ENCODE data around the gene PGD.
"Not testable (repeated sequence)": the region's sequence is repeated elsewhere in the genome, so short reads cannot be mapped to it uniquely, and the experiment has no call there.

The PGD gene

DNA sequence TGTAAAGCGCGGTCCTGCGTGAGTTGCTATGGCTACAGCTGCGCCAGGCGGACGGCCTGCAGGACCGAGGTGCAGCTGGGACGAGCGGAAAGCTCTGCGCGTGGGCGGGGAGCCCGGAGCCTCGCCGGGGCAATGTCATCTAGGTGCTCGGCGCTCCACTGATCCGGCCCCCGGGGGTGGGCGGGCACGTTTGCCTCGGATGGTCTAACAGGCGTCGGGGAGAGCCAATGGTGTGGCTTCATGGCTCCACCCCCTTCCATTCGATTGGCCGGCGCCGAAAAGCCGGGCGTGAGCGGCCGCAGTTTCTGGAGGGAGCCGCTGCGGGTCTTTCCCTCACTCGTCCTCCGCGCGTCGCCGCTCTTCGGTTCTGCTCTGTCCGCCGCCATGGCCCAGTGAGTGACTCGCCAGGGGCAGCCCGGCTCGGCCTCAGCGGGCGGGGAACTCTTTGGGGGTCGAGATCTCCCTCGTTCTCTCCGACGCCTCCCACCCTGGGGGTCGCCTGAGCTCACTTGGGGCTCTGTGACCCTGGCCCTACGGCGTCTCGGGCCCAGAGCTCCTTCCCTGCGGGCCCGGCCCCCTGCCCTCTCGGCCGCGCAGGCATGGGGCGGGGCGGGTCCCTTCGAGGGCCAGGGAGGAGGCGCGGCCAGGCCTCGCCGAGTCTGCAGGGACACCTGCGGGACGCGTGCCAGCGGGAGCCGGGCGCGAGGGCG lies at the start of gene PGD:
TSS of gene PGD (plus strand) at position 331 of the 710 bp plus-strand sequence. CDS start at position 385, 54 bp downstream.
- Histone ChIP-seq H3K4me1 (ENCODE audit: control insufficient read depth in 5 of 5, insufficient read depth in 5 of 5, low read length in 5 of 5) (peaks cover 0 to 27% (median 23%) of the 10 kb centered on the region in 5 donors), H3K4me3 (ENCODE audit: low read depth in 1 of 5, low read length in 5 of 5) (peak within 1 kb of the TSS; percentile 85 to 97 (median 93)), H3K9me3 (ENCODE audit: control insufficient read depth in 5 of 5, low read length in 5 of 5) (peaks cover 0 to 4% (median 0%) of the 10 kb centered on the region in 5 donors), H3K9ac (ENCODE audit: low read length in 5 of 5) (peak within 1 kb of the TSS; percentile 79 to 94 (median 85)), H3K36me3 (ENCODE audit: control insufficient read depth in 5 of 5, insufficient read depth in 5 of 5, low read length in 5 of 5) (peaks cover 8 to 14% (median 12%) of the 10 kb centered on the region in 5 donors), H3K27me3 (ENCODE audit: control insufficient read depth in 5 of 5, insufficient read depth in 4 of 5, low read length in 5 of 5) (no peaks in the 10 kb centered on the region), H3K27ac (ENCODE audit: low read depth, low read length) (peak within 1 kb of the TSS; percentile 92)

DNA sequence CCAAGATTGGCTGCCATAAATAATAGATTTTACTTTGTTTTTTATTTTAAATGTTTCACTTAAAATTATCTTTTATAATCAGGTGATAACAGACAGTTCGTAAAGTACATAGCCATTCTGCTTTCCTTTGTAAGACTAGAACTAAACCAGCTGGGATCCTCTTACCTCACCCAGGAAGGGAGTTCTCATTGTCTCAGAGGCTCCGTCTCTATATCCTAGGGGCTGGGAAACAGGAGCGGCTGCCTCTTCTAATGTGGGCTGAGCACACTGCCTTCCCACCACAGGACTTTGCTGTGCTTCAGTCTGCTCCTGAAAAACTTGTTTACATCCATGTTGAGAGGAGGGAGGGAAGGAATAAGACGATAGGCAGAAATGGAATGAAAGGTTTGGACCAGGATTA lies 45.6 kb upstream of the PGD start:
- Histone ChIP-seq H3K27me3 (ENCODE audit: control insufficient read depth in 5 of 5, insufficient read depth in 4 of 5, low read length in 5 of 5) (no peaks in the 10 kb centered on the region), H3K9ac (ENCODE audit: low read length in 5 of 5) (no peak overlapping the region), H3K9me3 (ENCODE audit: control insufficient read depth in 5 of 5, low read length in 5 of 5) (no peaks in the 10 kb centered on the region), H3K4me1 (ENCODE audit: control insufficient read depth in 5 of 5, insufficient read depth in 5 of 5, low read length in 5 of 5) (no peaks in the 10 kb centered on the region), H3K36me3 (ENCODE audit: control insufficient read depth in 5 of 5, insufficient read depth in 5 of 5, low read length in 5 of 5) (peaks cover 33 to 59% (median 42%) of the 10 kb centered on the region in 5 donors), H3K27ac (ENCODE audit: low read depth, low read length) (no peak overlapping the region), H3K4me3 (ENCODE audit: low read depth in 1 of 5, low read length in 5 of 5) (no peak overlapping the region)

DNA sequence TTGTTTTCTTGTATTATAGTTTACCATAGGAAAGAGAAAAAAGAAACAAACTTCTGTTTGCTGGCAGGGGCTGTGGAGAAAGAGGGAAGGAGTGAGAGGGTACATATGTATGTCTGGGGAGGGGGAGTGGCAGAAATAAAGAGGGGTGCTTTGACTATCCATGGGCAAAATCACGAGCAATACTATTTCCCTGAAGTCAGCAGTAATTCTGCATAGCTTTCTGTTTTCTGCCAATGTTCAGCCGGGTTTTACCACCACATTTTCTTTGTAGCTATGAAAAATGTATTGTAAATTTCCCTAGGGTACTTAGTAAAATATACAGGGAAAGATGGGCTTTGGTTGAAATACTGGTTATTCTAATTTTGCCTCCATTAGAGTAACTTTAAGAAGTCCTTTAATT lies 45.2 kb upstream of the PGD start:
- Histone ChIP-seq H3K9ac (ENCODE audit: low read length in 5 of 5) (no peak overlapping the region), H3K36me3 (ENCODE audit: control insufficient read depth in 5 of 5, insufficient read depth in 5 of 5, low read length in 5 of 5) (peaks cover 29 to 55% (median 38%) of the 10 kb centered on the region in 5 donors), H3K9me3 (ENCODE audit: control insufficient read depth in 5 of 5, low read length in 5 of 5) (no peaks in the 10 kb centered on the region), H3K4me3 (ENCODE audit: low read depth in 1 of 5, low read length in 5 of 5) (no peak overlapping the region), H3K4me1 (ENCODE audit: control insufficient read depth in 5 of 5, insufficient read depth in 5 of 5, low read length in 5 of 5) (no peaks in the 10 kb centered on the region), H3K27me3 (ENCODE audit: control insufficient read depth in 5 of 5, insufficient read depth in 4 of 5, low read length in 5 of 5) (no peaks in the 10 kb centered on the region), H3K27ac (ENCODE audit: low read depth, low read length) (no peak overlapping the region)

DNA sequence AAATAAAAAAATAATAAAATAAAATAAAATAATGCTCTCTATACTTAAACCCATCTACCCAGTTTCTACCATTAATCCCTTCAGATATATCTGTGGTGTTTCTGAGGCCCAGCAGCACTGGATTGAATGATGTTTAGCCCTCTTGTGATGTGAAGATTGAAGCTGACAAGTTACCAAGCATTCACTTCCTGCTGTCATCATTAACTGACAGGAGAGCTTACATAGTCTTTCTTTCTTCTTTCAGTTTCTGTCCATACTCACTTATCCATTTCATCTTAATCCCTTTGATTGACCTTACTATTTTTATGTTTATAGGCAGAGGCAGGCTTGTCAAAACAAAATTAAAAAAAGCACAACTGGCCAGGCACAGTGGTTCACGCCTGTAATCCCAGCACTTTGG lies 38.8 kb upstream of the PGD start:
- H3K9me3 ChIP-seq (ENCODE audit: control insufficient read depth in 5 of 5, low read length in 5 of 5): no peaks in the 10 kb centered on the region
- H3K27ac ChIP-seq (ENCODE audit: low read depth, low read length): no peak overlapping the region
- no peak overlapping the region for H3K9ac ChIP-seq (ENCODE audit: low read length in 5 of 5)
- H3K4me1 ChIP-seq (ENCODE audit: control insufficient read depth in 5 of 5, insufficient read depth in 5 of 5, low read length in 5 of 5): no peaks in the 10 kb centered on the region
- peaks cover 30 to 46% (median 34%) of the 10 kb centered on the region in 5 donors for H3K36me3 ChIP-seq (ENCODE audit: control insufficient read depth in 5 of 5, insufficient read depth in 5 of 5, low read length in 5 of 5)
- no peaks in the 10 kb centered on the region for H3K27me3 ChIP-seq (ENCODE audit: control insufficient read depth in 5 of 5, insufficient read depth in 4 of 5, low read length in 5 of 5)
- H3K4me3 ChIP-seq (ENCODE audit: low read depth in 1 of 5, low read length in 5 of 5): no peak overlapping the region

DNA sequence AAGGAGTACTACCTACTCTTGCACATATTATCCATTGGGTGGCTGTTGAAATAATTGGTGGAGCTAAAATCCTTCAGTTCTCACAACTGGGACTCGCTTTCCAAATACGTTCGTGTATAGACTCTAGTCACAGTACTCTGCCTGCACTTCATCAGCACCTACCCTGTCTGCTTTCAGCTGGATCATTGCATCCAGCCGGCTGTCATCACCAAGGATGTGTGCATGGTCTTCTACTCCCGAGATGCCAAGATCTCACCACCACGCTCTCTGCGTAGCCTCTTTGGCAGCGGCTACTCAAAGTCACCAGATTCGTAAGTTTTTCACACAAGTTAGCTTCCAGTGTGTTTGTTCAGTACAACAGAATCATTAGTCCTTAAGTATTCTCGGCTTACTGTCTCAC lies 37.3 kb upstream of the PGD start:
- no peak overlapping the region for H3K27ac ChIP-seq (ENCODE audit: low read depth, low read length)

DNA sequence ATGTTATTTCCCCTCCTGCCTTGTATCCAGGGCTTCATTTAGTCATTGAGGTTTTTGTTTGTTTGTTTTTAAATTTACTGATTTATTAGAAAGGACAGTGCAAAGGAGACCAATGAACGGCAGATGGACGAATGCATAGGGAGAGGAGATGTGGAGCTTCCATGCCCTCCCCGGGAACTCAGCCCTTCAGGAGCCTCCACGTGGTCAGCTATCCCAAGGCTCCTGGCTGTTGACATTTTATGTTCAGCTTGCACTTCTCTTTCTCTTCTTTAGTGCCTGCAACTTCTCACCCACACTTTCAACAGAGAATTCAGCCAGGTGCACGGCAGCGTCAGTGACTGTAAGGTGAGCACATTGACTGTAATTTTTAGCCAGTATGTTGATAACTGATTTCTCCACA lies 30.7 kb upstream of the PGD start:
- no peak overlapping the region for H3K4me3 ChIP-seq (ENCODE audit: low read depth in 1 of 5, low read length in 5 of 5)
- H3K4me1 ChIP-seq (ENCODE audit: control insufficient read depth in 5 of 5, insufficient read depth in 5 of 5, low read length in 5 of 5): no peaks in the 10 kb centered on the region
- H3K36me3 ChIP-seq (ENCODE audit: control insufficient read depth in 5 of 5, insufficient read depth in 5 of 5, low read length in 5 of 5): peaks cover 22 to 68% (median 52%) of the 10 kb centered on the region in 5 donors
- no peak overlapping the region for H3K9ac ChIP-seq (ENCODE audit: low read length in 5 of 5)
- no peak overlapping the region for H3K27ac ChIP-seq (ENCODE audit: low read depth, low read length)
- H3K27me3 ChIP-seq (ENCODE audit: control insufficient read depth in 5 of 5, insufficient read depth in 4 of 5, low read length in 5 of 5): no peaks in the 10 kb centered on the region
- H3K9me3 ChIP-seq (ENCODE audit: control insufficient read depth in 5 of 5, low read length in 5 of 5): no peaks in the 10 kb centered on the region

More for the DNA sequence above, 37.3 kb upstream of the PGD start:
- H3K4me1 ChIP-seq (ENCODE audit: control insufficient read depth in 5 of 5, insufficient read depth in 5 of 5, low read length in 5 of 5): no peaks in the 10 kb centered on the region
- H3K9ac ChIP-seq (ENCODE audit: low read length in 5 of 5): no peak overlapping the region
- H3K9me3 ChIP-seq (ENCODE audit: control insufficient read depth in 5 of 5, low read length in 5 of 5): no peaks in the 10 kb centered on the region
- no peak overlapping the region for H3K4me3 ChIP-seq (ENCODE audit: low read depth in 1 of 5, low read length in 5 of 5)
- peaks cover 28 to 60% (median 45%) of the 10 kb centered on the region in 5 donors for H3K36me3 ChIP-seq (ENCODE audit: control insufficient read depth in 5 of 5, insufficient read depth in 5 of 5, low read length in 5 of 5)
- H3K27me3 ChIP-seq (ENCODE audit: control insufficient read depth in 5 of 5, insufficient read depth in 4 of 5, low read length in 5 of 5): no peaks in the 10 kb centered on the region

DNA sequence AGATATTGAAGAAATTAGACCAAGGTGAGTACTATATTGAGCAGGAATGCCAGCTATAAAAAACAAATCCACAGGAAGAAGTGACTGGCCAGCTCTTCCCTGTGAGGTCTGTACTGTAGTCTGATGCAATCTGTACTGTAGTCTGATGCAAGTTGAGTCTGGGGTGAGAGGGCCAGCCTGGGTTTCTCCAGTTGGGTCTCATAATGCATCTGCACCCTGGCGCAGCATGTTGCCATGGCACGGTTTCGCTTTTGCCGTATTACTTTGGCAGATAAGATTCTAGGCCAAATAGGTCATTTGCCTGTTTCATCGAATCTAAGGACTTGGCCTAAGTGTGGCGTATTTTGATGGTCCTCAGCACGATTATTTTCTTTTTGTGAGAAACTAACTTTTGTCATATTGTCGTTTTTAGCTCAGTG lies 24.4 kb upstream of the PGD start:
- H3K27ac ChIP-seq (ENCODE audit: low read depth, low read length): no peak overlapping the region
- no peaks in the 10 kb centered on the region for H3K27me3 ChIP-seq (ENCODE audit: control insufficient read depth in 5 of 5, insufficient read depth in 4 of 5, low read length in 5 of 5)
- H3K4me3 ChIP-seq (ENCODE audit: low read depth in 1 of 5, low read length in 5 of 5): no peak overlapping the region
- no peaks in the 10 kb centered on the region for H3K9me3 ChIP-seq (ENCODE audit: control insufficient read depth in 5 of 5, low read length in 5 of 5)
- peaks cover 18 to 77% (median 60%) of the 10 kb centered on the region in 5 donors for H3K36me3 ChIP-seq (ENCODE audit: control insufficient read depth in 5 of 5, insufficient read depth in 5 of 5, low read length in 5 of 5)
- no peak overlapping the region for H3K9ac ChIP-seq (ENCODE audit: low read length in 5 of 5)
- H3K4me1 ChIP-seq (ENCODE audit: control insufficient read depth in 5 of 5, insufficient read depth in 5 of 5, low read length in 5 of 5): peaks cover 0 to 12% (median 3%) of the 10 kb centered on the region in 5 donors

DNA sequence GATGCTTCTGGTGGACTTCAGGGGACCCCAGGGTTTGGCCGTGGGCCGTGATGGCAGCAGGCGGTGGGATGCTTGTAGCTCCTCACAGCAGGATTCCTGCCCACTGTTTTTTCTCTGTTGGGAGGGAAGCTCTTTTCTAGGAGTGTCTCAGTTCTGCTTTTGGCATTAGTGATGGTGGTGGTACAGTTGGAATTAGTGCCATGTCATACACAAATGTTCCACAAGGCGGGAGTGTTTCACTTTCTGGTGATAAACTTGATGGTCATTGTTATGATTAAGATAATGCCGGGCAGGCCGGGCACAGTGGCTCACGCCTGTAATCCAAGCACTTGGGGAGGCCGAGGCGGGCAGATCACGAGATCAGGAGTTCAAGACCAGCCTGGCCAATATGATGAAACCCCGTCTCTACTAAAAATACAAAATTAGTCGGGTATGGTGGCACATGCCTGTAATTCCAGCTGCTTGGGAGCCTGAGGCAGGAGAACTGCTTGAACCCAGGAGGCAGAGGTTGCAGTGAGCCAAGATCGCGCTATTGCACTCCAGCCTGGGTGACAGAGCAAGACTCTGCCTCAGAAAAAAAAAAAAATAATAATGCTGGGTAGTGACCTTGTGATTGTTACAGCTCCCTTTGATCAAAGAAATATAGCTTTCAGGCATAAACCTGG lies 21.4 kb upstream of the PGD start:
- not testable (repeated sequence) for H3K9ac ChIP-seq (ENCODE audit: low read length in 5 of 5); H3K4me3 ChIP-seq (ENCODE audit: low read depth in 1 of 5, low read length in 5 of 5); H3K9me3 ChIP-seq (ENCODE audit: control insufficient read depth in 5 of 5, low read length in 5 of 5); H3K27me3 ChIP-seq (ENCODE audit: control insufficient read depth in 5 of 5, insufficient read depth in 4 of 5, low read length in 5 of 5)
- Histone ChIP-seq H3K36me3 (ENCODE audit: control insufficient read depth in 5 of 5, insufficient read depth in 5 of 5, low read length in 5 of 5) (peaks cover 8 to 59% (median 44%) of the 10 kb centered on the region in 5 donors), H3K27ac (ENCODE audit: low read depth, low read length) (peak overlapping the region; percentile 23), H3K4me1 (ENCODE audit: control insufficient read depth in 5 of 5, insufficient read depth in 5 of 5, low read length in 5 of 5) (peaks cover 0 to 14% (median 9%) of the 10 kb centered on the region in 5 donors)

DNA sequence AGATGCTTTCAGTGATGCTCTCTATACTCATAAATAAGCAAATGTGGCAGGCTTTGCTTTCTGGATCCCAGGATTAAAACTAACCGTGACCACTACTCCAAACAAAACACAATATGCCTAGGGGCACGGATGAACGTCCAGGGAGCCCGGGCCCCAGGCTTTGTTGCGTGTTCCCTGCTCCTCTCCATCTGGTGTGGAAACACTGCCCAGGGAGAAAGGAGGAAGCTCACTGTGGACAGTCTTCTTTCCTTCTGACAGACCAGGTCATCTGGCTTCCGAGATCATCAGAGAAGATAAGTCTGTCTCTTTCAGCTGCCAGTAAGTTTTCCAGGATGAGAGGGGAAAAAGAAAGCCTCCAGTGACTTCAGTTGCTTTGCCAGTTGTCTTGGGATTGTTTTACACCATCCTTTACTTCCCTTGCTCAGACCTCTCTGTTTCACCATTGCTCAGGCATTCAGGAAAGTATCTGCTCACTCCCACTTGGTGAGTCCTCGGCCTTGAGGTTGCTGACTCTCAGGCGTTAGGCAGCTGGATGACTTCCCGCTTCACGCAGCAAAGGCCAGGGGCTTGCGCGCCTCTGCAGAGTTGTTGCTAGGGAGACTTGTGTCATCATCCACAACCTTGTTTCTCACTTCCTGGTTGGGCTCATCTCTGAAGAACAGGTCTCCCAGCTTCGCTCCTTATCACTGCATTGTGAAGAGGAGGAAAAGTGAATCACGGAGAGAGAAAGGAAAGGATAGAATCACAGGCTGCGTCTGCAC lies 20.6 kb upstream of the PGD start:
- no peak overlapping the region for H3K4me3 ChIP-seq (ENCODE audit: low read depth in 1 of 5, low read length in 5 of 5)

More for the DNA sequence above, 20.6 kb upstream of the PGD start:
- peaks cover 0 to 14% (median 9%) of the 10 kb centered on the region in 5 donors for H3K4me1 ChIP-seq (ENCODE audit: control insufficient read depth in 5 of 5, insufficient read depth in 5 of 5, low read length in 5 of 5)
- peaks cover 8 to 58% (median 48%) of the 10 kb centered on the region in 5 donors for H3K36me3 ChIP-seq (ENCODE audit: control insufficient read depth in 5 of 5, insufficient read depth in 5 of 5, low read length in 5 of 5)
- no peaks in the 10 kb centered on the region for H3K27me3 ChIP-seq (ENCODE audit: control insufficient read depth in 5 of 5, insufficient read depth in 4 of 5, low read length in 5 of 5)
- no peaks in the 10 kb centered on the region for H3K9me3 ChIP-seq (ENCODE audit: control insufficient read depth in 5 of 5, low read length in 5 of 5)
- peak overlapping the region in 1 of 5 donors; percentile 37 for H3K9ac ChIP-seq (ENCODE audit: low read length in 5 of 5)
- peak overlapping the region; percentile 23 for H3K27ac ChIP-seq (ENCODE audit: low read depth, low read length)
